GM12892 (cell line): ENCODE measurements around the gene PRIMPOL.
"Not testable (repeated sequence)": the region's sequence is repeated elsewhere in the genome, so short reads cannot be mapped to it uniquely, and the experiment has no call there.

ENCODE experiments used
- DNase-seq: peaks from one replicate; pipeline ENCODE4 v3.0.0; 2011; ENCODE audit not compliant: insufficient read length
- FAIRE-seq: peaks from 2 replicates; lab custom pipeline; 2011; peaks lifted over from hg19 to GRCh38; lab: Jason Lieb, UNC
- POLR2A ChIP-seq: IDR thresholded peaks from 2 replicates; pipeline ENCODE4 v1.6.1; 2011; ENCODE audit warnings: low read depth, low read length, control low read depth
- POLR2AphosphoS5 ChIP-seq: IDR thresholded peaks from 2 replicates; pipeline ENCODE4 v1.6.1; 2011; ENCODE audit warnings: low read depth, low read length, control low read depth
- TAF1 ChIP-seq: IDR thresholded peaks from 2 replicates; pipeline ENCODE4 v1.6.1; 2011; ENCODE audit warnings: low read depth, mild to moderate bottlenecking, control low read depth, low read length, borderline replicate concordance

PRIMPOL gene

GRCh38 chr4:184729946-184730345 is 80.4 kb downstream of the PRIMPOL start:
- TF ChIP-seq TAF1 (no peak), POLR2AphosphoS5 (no peak)
- FAIRE-seq (no peak), DNase-seq (no peak)

- DNase-seq (no peak), FAIRE-seq (no peak)
- TF ChIP-seq POLR2AphosphoS5 = no peak
- no peak for TF ChIP-seq TAF1
- no peak for TF ChIP-seq POLR2A
These were observed 81.5 kb downstream of the PRIMPOL start for GRCh38 chr4:184731056-184731455.

DNA sequence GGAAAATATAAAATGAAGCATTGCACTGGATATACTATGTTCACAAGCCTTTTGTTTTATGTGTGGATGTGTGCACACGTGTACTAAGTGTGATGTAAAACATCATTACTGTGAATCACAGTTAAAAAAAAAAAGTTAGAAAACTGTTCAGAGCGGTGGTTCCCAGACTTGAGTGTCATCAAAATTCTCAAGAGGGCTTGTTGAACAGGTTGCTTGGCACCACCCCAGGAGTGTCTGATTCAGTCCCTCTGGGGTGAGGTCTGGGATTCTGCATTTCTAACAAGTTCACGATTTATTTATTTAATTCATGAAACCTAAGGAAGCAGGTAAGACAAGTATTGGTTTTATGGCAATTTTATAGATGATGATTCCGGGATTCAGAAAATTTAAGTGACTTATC is 82.6 kb downstream of the PRIMPOL start:
- no peak for FAIRE-seq
- TF ChIP-seq TAF1 = no peak
- TF ChIP-seq POLR2A = no peak
- no peak for TF ChIP-seq POLR2AphosphoS5
- DNase-seq = no peak

GRCh38 chr4:184733654-184734524 is 84.4 kb downstream of the PRIMPOL start, which contains the start of gene CENPU:
Gene CENPU, minus strand, starts transcription at chr4:184734096. Its CDS starts 34 bp downstream, at chr4:184734062.
- DNase-seq (peak; percentile 98), FAIRE-seq (peak; percentile 98)
- peak; percentile 61 for TF ChIP-seq POLR2AphosphoS5
- peak; percentile 81 for TF ChIP-seq POLR2A
- TF ChIP-seq TAF1 = peak; percentile 68

DNA sequence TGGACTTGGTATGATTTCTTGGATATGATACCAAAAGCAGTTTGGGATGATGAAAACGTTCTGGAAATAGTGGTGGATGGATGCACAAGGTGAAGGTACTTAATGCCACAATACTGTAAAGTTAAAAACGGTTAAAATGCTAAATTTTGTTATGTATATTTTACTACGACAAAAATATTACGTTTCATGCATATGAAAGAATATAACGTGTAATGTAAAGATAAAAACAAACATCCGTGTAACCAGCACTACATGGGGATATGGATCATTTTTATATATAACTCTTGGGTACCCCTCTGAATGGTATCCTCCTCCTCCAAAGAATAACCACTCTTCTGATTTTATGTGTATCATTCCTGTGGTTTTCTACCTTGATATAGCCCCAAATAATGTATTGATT is 85.2 kb downstream of the PRIMPOL start:
- DNase-seq (no peak), FAIRE-seq (no peak)
- TF ChIP-seq POLR2AphosphoS5 (no peak), POLR2A (no peak), TAF1 (no peak)

DNA sequence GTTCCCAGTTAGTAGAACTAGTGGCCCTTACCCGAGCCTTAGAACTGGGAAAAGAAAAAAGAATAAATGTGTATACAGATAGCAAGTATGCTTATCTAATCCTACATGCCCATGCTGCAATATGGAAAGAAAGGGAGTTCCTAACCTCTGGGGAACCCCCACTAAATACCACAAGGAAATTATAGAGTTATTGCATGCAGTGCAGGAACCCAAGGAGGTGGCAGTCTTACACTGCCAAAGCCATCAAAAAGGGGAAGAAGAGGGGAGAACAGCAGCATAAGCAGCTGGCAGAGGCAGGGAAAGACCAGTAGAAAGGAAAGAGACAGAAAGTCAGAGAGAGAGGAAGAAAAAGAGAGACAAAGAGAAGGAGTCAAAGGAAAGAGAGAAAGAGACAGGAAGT is 90.0 kb downstream of the PRIMPOL start:
- not testable (repeated sequence) for FAIRE-seq, DNase-seq

- DNase-seq (no peak), FAIRE-seq (no peak)
- no peak for TF ChIP-seq TAF1
- no peak for TF ChIP-seq POLR2A
- no peak for TF ChIP-seq POLR2AphosphoS5
These were observed 91.4 kb downstream of the PRIMPOL start for GRCh38 chr4:184740980-184741391.

- not testable (repeated sequence) for FAIRE-seq, DNase-seq
These were observed 92.1 kb downstream of the PRIMPOL start for GRCh38 chr4:184741651-184742050.

- no peak for TF ChIP-seq POLR2AphosphoS5
- no peak for TF ChIP-seq POLR2A
- TF ChIP-seq TAF1 = no peak
- FAIRE-seq (no peak), DNase-seq (no peak)
These were observed 94.1 kb downstream of the PRIMPOL start for GRCh38 chr4:184743650-184744049.

GRCh38 chr4:184744236-184744635 is 94.7 kb downstream of the PRIMPOL start:
- FAIRE-seq = no peak
- no peak for TF ChIP-seq TAF1
- TF ChIP-seq POLR2A = no peak
- no peak for TF ChIP-seq POLR2AphosphoS5
- no peak for DNase-seq
